ENCODE results near the gene LOXL1.
A peak's percentile ranks its signal among the peaks of the same experiment; 100 is the strongest.

The LOXL1 gene

GRCh38 chr15:73994413-73994883 lies 68.2 kb downstream of the LOXL1 start, which contains the start of gene PML:
TSS of gene PML (plus strand) at chr15:73994716. CDS start at chr15:73994813, 97 bp downstream.
- DNase-seq (ENCODE audit: low spot score): peak; percentile 96

DNA sequence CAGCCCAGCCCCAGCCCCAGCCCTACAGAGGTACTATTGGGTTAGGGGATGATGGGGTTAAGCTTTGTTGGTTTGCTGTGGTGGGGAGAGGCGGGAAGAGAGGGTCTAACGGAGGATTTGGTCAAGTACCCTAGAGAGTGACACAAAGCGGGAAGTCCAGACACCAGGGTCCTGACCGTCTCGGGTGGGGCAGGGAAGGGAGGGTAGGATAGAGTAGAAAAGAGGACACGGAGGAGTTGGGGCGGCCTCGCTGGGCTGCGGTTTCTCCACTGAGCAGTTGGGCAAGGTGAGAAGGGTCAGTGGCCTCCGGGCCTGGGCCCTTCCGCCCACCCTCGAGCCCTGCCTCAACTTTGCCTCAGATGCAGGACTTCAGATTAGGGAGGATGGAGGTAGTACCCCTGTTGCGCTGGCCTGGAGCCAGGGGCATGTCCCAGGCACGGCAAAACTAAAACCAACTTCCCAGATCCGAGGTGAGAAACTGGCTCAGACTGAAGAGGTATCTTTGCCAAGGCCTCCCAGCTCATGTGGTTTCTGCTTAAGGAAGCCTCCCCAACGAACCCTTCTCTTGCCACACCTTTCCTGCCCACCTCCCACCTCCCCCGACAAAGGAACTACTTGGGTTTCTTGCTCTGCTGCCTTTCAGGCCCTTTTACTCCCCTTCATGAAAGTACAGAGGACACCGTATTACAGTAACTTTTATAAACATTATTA lies 68.8 kb downstream of the LOXL1 start:
- no peak for DNase-seq (ENCODE audit: low spot score)

- no peak for DNase-seq (ENCODE audit: low spot score)
Observed at GRCh38 chr15:73996267-73996666, 70.0 kb downstream of the LOXL1 start.

DNA sequence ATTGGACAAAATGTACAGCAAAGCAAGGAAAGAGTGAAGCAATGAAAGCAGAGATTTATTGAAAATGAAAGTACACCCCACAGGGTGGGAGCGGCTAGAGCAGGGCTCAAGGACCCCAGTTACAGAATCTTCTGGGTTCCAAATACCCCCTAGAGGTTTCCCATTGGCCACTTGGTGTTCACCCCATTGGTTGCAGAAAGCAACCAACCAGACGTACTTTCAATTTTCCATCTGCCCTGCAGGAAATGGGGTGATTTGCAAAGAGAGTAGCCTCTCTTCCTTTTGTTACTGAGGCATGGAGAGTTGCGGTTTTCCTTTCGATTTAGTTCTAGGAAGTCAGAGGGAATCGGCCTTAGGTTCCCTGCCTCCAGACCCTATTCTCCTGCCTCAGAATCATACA lies 70.7 kb downstream of the LOXL1 start:
- DNase-seq (ENCODE audit: low spot score): no peak

- no peak for DNase-seq (ENCODE audit: low spot score)
Observed at GRCh38 chr15:73997986-73998385, 71.7 kb downstream of the LOXL1 start.
